GM10248 (cell line): Measurements from ENCODE around the gene IMP3.

Experiments used
- CTCF ChIA-PET: fragments of 300-600 bp; sonication (Branson Sonifier 250); formaldehyde crosslinking; extraction: SDS; loops from one replicate; lab custom pipeline; 2021; ENCODE audit warnings: antibody characterized with exemption; lab: Yijun Ruan, JAX
- POLR2A ChIA-PET: fragments of 350-650 bp; sonication (Branson Sonifier 250); formaldehyde crosslinking; extraction: SDS; loops from one replicate; lab custom pipeline; 2020; ENCODE audit warnings: antibody characterized with exemption; lab: Yijun Ruan, JAX
- DNase-seq: peaks from one replicate; pipeline ENCODE4 v3.0.0; 2012; ENCODE audit errors: extremely low spot score
- CTCF ChIP-seq: IDR thresholded peaks from 2 replicates; pipeline ENCODE4 v1.5.1; 2012; ENCODE audit warnings: mild to moderate bottlenecking, low read depth; ENCODE audit errors: extremely low read depth, missing control alignments, control extremely low read depth

The IMP3 gene

GRCh38 chr15:75616766-75617165, 23.3 kb downstream of the IMP3 start:
- ChIA-PET POLR2A (no interaction called here), CTCF (interaction anchor here (1.0 to 1.4 kb wide), 4 partner anchors 9 to 39 kb away, joined by 3 to 5 read pairs (median 4); partner anchors contain the start of gene SNUPN)
- no peak for DNase-seq
- no peak for TF ChIP-seq CTCF

- ChIA-PET POLR2A (interaction anchor here (0.5 kb wide), 1 partner anchor 89 kb away, joined by 3 read pairs; no protein-coding TSS in a partner anchor), CTCF (interaction anchor here (2.7 kb wide), 1 partner anchor 9 kb away, joined by 16 read pairs; no protein-coding TSS in a partner anchor)
- no peak for TF ChIP-seq CTCF
- no peak for DNase-seq
Measured at GRCh38 chr15:75606711-75607699, 33.0 kb downstream of the IMP3 start.

- no peak for TF ChIP-seq CTCF
- DNase-seq, result no peak
- ChIA-PET CTCF (interaction anchor here (1.3 kb wide), 1 partner anchor 208 kb away, joined by 3 read pairs; no protein-coding TSS in a partner anchor), POLR2A (no interaction called here)
Measured at GRCh38 chr15:75606026-75606425, 34.0 kb downstream of the IMP3 start.

GRCh38 chr15:75599401-75599800, 40.6 kb downstream of the IMP3 start:
- TF ChIP-seq CTCF, result no peak
- CTCF ChIA-PET, result interaction anchor here (1.4 to 2.8 kb wide), 2 partner anchors 9 to 90 kb away, joined by 3 to 16 read pairs; no protein-coding TSS in a partner anchor
- DNase-seq, result no peak
- POLR2A ChIA-PET, result no interaction called here

- ChIA-PET CTCF (interaction anchor here (1.1 to 2.8 kb wide), 9 partner anchors 10 to 231 kb away, joined by 3 to 16 read pairs (median 4); no protein-coding TSS in a partner anchor), POLR2A (no interaction called here)
- TF ChIP-seq CTCF, result no peak
- no peak for DNase-seq
Measured at GRCh38 chr15:75598361-75598760, 41.7 kb downstream of the IMP3 start.

- CTCF ChIA-PET, result interaction anchor here (0.7 to 2.8 kb wide), 19 partner anchors 10 to 230 kb away, joined by 3 to 16 read pairs (median 3); partner anchors contain the start of gene PTPN9
- POLR2A ChIA-PET, result no interaction called here
- DNase-seq, result no peak
- TF ChIP-seq CTCF, result peak; percentile 4
Measured at GRCh38 chr15:75597667-75598341, 42.2 kb downstream of the IMP3 start.
